ENCODE data around the gene PLA2G2F. TPM values are rescaled to one million over a fixed set of nuclear protein-coding genes. Genes with fewer than 3 reads are reported as not detected.

PLA2G2F gene
- total and polyA plus RNA-seq, 2 of the 8 experiments (the other 6 are each of a cell fraction or from before 2014, with no cell fraction given): not detected

GRCh38 chr1:20185834-20186782, 47.0 kb downstream of the PLA2G2F start, which contains the start of the genes PLA2G2C and UBXN10:
PLA2G2C (minus strand) TSS chr1:20186518; CDS start chr1:20177363, 9,155 bp downstream.
UBXN10 (plus strand) TSS chr1:20186096; CDS start chr1:20190562, 4,466 bp downstream.
- Histone ChIP-seq H2AK5ac (ENCODE audit: low read depth, low read length) (no peak within 1 kb of the TSS), H2BK120ac (replicated peaks; ENCODE audit: low read depth, low read length) (no peak within 1 kb of the TSS), H3K23me2 (ENCODE audit: low read depth, low read length) (peaks cover 4% of the 10 kb centered on the region; the same call in 1 of the 2 replicates), H3K79me2 (ENCODE audit: control insufficient read depth in 1 of 2, insufficient read depth in 2 of 2, low read length in 2 of 2) (no peaks in the 10 kb centered on the region), H4K20me1 (replicated peaks in 1 of 2; ENCODE audit: control insufficient read depth in 1 of 2, insufficient read depth in 2 of 2, low read length in 2 of 2) (no peaks in the 10 kb centered on the region), H2BK12ac (ENCODE audit: low read depth, low read length) (0 out of 2 replicates have a peak within 1 kb of the TSS, but pooled peaks have one; percentile 17), H3K14ac (ENCODE audit: insufficient read length) (no peak within 1 kb of the TSS), H4K8ac (ENCODE audit: extremely low read depth, insufficient read depth, low read length) (peak within 1 kb of the TSS; percentile 82; the same call in 1 of the 2 replicates), H3K18ac (ENCODE audit: extremely low read depth, low read length) (peak within 1 kb of the TSS; percentile 75; the same call in 1 of the 2 replicates), H3K23ac (ENCODE audit: insufficient read length) (no peak within 1 kb of the TSS), H3K27ac (ENCODE audit: low read depth, low read length) (no peak within 1 kb of the TSS), H4K91ac (replicated peaks; ENCODE audit: insufficient read length, low read length) (no peak within 1 kb of the TSS), H3K4me1 (replicated peaks in 1 of 4; ENCODE audit: control insufficient read depth in 3 of 4, insufficient read depth in 4 of 4, low read length in 3 of 4) (peaks cover 6 to 10% (median 9%) of the 10 kb centered on the region in 4 experiments; a peak in 4 of 7 replicates), H3K4me2 (ENCODE audit: insufficient read depth in 1 of 2, low read depth in 2 of 2, low read length in 2 of 2) (peak within 1 kb of the TSS; percentile 83 to 93), H3K27me3 (replicated peaks in 1 of 4; ENCODE audit: control insufficient read depth in 3 of 4, extremely low read depth in 1 of 4, insufficient read depth in 3 of 4, low read length in 3 of 4) (peaks cover 0 to 13% (median 10%) of the 10 kb centered on the region in 4 experiments; a peak in 5 of 7 replicates), H2AFZ (ENCODE audit: low read length) (peak within 1 kb of the TSS; percentile 28), H2BK20ac (ENCODE audit: low read length) (no peak within 1 kb of the TSS), H3K4me3 (ENCODE audit: extremely low read depth in 1 of 4, insufficient read depth in 2 of 4, low read depth in 3 of 4, low read length in 4 of 4) (peak within 1 kb of the TSS; percentile 46 to 82 (median 67)), H3K4ac (replicated peaks; ENCODE audit: insufficient read length, low read depth, low read length) (peak within 1 kb of the TSS; percentile 54), H2BK15ac (ENCODE audit: low read length) (peak within 1 kb of the TSS; percentile 48; the same call in 1 of the 2 replicates), H3K9me3 (ENCODE audit: insufficient read depth in 2 of 2, low read depth in 1 of 2, low read length in 1 of 2) (no peaks in the 10 kb centered on the region), H3K36me3 (ENCODE audit: control insufficient read depth in 2 of 4, insufficient read depth in 4 of 4, low read length in 3 of 4) (no peaks in the 10 kb centered on the region), H2BK5ac (ENCODE audit: low read depth, low read length) (no peak within 1 kb of the TSS), H4K5ac (ENCODE audit: insufficient read length, low read depth, low read length) (no peak within 1 kb of the TSS), H3K79me1 (ENCODE audit: low read depth, low read length) (no peaks in the 10 kb centered on the region), H3K9ac (replicated peaks in 1 of 4; ENCODE audit: extremely low read depth in 1 of 4, low read depth in 3 of 4, low read length in 3 of 4) (peak within 1 kb of the TSS in 3 of 4 experiments; percentile 54 to 72 (median 57); a peak in 4 of 7 replicates), H3K56ac (replicated peaks; ENCODE audit: insufficient read length, low read depth, low read length) (no peak within 1 kb of the TSS)
- ChIA-PET CTCF (ENCODE audit: partially characterized antibody) (interaction anchor here (0.6 to 1.8 kb wide), 2 partner anchors 27 to 71 kb away, joined by 3 to 6 read pairs; no protein-coding TSS in a partner anchor), POLR2A (ENCODE audit: partially characterized antibody) (interaction anchor here (1.5 kb wide), 1 partner anchor 31 kb away, joined by 3 read pairs; no protein-coding TSS in a partner anchor)
- peak in 1 of 2 experiments; percentile 85 for DNase-seq (ENCODE audit: low read depth in 1 of 2, low spot score in 2 of 2)
- 5% methylated on average over 24 of the region's 52 CpGs; no CpG with 5 or more reads in 1 of the 2 experiments for WGBS, 2 experiments (ENCODE audit: extremely low coverage in 1 of 2, insufficient coverage in 1 of 2, insufficient read length in 1 of 2, insufficient replicate concordance in 2 of 2, low coverage in 1 of 2, low lambda C conversion rate in 2 of 2, missing lambda C conversion rate in 1 of 2)
- FAIRE-seq: no peak
- TF ChIP-seq PHF8 (conservative IDR thresholded peaks at IDR 0.05; ENCODE audit: low read depth, low read length) (peak; percentile 60; the same call in 1 of the 2 replicates), BACH1 (IDR thresholded peaks at IDR 0.05; ENCODE audit: low read length) (no peak), GTF2F1 (IDR thresholded peaks at IDR 0.05; ENCODE audit: borderline replicate concordance, low read depth, low read length) (no peak), BCL11A (IDR thresholded peaks at IDR 0.05; ENCODE audit: low read depth in 2 of 2, low read length in 2 of 2) (no peak), POLR2AphosphoS5 (IDR thresholded peaks at IDR 0.05; ENCODE audit: low read depth, low read length) (no peak), SAP30 (IDR thresholded peaks at IDR 0.05; ENCODE audit: insufficient read depth, insufficient replicate concordance, low read length) (peak; percentile 34), POLR2A (IDR thresholded peaks at IDR 0.05; ENCODE audit: control extremely low read depth in 1 of 2, low read depth in 2 of 2, low read length in 2 of 2) (peak in 1 of 2 experiments; percentile 37; a peak in 1 of 3 replicates), SP4 (IDR thresholded peaks at IDR 0.05; ENCODE audit: low read length) (no peak)
- TF ChIP-seq, protein P1, sequence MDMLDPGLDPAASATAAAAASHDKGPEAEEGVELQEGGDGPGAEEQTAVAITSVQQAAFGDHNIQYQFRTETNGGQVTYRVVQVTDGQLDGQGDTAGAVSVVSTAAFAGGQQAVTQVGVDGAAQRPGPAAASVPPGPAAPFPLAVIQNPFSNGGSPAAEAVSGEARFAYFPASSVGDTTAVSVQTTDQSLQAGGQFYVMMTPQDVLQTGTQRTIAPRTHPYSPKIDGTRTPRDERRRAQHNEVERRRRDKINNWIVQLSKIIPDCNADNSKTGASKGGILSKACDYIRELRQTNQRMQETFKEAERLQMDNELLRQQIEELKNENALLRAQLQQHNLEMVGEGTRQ (IDR thresholded peaks at IDR 0.05; ENCODE audit: low read length): peak; percentile 34; the same call in 1 of the 2 replicates
